Stimulated activated CD8-positive, alpha-beta memory T cell treated with anti-CD3 and anti-CD28 coated beads, Interleukin-7, amount 100 ng/mL, for 4 hours (primary cell): ENCODE measurements around the gene ZMIZ1.

ENCODE experiments used
- DNase-seq, 2 donors: peaks; one replicate each; pipeline ENCODE4 v3.0.0-alpha.2; 2020; ENCODE audit warnings: low read depth in 2 of 2

The ZMIZ1 gene

DNA sequence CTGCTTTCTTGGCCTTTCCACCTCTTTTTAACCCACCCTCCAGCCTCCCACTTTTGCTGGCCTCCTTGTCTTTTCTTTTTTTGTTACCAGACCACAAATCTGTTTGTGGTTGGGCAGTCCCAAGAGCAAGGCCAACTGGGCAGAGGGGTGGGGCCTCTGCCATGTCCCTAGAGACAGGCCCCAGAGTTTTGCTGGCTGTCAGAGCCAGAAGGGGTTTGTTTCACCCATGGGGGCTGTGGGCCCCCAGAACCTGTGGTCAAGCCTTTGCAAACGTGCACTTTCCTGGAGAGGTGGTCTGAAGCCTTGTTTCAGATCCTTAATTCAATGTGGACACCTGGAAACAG lies 10.3 kb downstream of the ZMIZ1 start:
- no peak for DNase-seq

DNA sequence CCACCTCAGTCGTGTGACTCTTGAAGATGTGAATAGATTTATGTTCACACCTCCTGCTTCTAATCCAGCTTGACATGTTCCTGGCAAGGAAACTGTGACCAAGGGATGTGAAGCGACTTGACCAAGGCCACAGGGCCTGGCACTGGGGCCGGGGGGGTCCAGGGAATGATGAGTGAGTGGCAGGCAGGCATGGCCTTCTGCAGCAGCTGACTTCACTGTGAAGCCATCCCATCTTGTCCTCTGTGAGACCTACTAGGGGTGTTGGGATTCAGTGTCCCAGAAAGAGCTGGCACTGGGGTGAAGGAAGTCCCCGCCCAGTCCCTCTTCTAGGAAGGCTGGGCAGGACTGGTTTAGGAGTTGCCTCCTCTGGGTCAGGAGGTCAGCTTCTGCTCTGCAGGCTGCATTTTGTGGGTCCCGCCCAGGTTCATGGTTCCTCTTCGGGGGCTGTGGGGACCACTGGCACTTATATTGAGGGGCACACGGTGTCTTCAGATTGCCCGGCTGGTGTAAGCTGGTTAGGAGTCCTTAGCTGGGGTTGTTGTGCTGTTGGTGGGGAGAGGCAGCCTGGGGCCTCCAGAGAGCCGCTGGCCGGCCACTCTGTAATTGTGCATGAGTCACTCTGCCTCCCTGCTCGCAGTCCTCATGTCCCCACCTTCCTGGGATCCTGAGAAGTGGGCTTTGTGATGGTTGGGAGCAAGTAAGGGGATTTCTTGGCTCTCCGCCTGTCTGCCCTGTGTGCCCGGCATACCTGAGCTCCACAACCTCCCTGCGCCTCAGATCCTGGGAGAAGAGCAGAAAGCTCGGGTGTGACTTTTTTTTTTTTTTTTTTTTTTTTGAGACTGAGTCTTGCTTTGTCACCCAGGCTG lies 11.0 kb downstream of the ZMIZ1 start:
- DNase-seq, result no peak

DNA sequence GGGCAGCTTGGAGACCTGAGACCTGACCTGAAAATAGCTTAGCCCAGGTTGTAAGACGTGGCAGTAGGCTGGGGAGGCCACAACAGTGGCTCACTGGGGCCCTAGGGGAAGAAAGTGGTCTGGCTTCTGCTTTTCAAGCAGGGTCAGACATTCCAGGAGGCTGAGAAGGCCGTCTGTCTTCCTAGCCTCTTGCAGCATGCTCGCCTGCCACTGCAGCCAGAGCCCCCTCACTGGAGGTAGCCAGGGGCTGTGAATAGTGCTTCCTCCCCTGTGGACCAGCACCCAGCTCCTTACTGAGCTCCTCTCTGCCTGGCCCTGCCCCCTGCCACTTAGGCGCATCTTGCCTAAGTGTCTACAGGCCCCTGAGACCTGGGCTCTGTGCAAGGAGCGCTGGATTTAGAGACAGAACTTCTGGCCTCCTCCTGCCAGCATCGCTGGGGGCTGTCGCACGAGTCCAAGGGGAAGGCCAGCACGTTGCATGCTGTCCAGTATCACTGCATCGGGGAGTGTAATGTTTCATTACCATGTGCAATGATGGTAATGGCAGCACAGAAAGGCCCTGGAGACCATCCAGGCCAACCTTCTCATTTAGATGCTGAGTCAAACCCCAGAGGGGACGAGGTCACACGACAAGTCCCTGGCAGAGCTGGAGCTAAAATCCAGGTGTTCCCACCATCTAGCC lies 12.7 kb downstream of the ZMIZ1 start:
- DNase-seq, result no peak

DNA sequence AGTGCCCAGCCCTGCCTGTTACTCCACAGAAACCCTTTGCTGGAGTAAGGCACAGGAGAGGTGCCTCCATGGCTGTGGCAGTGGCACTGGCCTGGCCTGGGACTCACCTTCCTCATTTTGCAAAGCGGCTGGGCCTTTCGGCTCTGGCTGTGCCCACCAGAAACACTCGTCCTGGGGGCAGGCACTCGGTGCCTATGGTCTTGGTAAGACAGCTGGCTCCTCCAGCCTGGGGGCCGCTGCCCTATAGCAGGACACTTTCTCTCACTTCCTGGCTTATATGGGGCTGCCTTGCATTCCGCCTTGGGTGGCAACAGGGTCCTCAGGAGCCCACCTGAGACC lies 13.2 kb downstream of the ZMIZ1 start:
- no peak for DNase-seq

DNA sequence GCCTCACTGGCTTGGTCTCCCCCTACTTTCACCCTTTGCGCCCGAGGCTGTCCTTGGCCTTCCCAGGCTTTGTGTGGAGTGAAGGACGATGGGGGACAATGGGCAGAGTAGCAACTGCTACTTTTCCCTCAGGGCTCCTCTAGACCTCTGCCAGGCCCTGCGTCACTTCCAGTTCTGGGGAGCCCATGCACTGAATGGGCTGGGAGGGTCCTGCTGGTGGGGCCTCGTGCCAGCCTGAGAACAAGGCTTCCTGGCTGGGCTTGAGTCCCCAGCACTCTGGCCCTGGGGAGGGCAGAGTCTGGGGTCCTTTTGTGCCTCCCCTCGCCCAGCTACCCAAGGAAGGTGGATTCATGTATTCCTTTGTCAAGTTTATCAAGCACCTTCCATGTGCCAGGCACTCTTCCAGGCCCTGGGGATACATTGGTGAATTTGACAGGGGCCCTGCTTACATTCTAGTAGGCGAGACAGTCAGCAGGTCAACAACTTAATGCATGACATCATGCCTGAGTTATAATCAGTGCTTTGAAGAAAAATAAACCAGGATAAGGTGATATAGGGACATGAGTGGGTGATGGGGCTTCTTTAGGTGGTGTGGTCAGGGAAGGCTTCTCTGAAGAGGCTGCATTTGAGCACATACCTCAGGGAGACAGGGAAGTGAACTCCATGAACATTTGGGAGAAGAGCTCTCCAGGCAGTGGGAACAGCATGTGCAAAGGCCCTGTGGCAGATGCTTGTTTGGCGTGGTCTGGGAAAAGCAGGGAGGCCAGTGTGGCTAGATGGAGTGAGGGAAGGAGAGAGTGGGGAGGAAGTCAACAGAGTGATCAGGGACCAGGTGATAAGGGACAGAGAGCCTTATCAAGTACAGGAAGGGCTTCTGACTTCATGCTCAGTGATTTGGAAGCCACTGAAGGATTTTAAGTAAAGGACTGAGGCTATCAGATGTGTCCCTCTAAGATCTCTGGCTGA lies 14.1 kb downstream of the ZMIZ1 start:
- no peak for DNase-seq

DNA sequence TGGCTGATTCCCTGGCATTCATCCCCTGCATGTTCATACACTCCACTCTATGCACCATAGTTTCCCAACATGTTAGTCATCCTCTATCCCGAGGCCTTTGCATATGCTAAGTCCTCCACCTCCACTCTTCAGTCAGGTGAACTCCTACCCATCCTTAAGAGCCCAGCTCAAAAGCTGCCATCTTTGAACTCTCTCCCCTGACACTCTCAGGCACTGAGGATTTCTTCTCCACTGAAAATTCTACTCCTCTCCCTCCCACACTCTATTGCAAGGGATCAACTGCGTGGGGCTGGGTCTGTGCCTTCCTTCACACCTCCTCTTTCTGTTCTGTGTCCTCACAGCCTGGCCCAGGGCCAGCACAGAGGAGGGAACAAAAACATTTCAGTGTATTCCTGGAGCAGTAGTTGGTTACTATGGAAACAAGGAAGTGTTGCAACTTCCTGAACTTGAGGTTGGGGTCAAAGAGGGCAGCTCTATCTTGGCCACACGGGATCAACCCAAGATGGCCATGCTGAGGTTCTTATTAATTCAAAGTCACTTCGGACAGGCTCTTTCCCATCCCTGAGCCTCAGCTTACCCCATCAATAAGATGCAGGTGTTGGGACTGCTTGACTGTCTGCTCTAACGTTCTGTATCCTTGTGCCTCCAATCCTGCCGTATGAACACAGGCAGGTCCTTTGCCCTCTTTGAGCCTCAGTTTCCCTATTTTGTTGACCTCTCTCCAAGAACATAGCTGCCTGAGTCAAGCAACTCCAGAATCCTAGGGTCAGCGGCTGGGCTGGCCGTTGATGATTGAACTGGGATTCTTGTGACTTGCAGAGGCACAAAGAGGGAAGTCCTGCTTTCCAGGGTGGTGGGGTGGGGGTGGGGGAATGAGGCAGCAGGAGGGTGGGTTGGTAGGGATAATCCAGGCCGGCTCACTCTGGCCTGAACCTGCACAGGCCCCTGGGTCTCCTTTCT lies 15.5 kb downstream of the ZMIZ1 start:
- no peak for DNase-seq

DNA sequence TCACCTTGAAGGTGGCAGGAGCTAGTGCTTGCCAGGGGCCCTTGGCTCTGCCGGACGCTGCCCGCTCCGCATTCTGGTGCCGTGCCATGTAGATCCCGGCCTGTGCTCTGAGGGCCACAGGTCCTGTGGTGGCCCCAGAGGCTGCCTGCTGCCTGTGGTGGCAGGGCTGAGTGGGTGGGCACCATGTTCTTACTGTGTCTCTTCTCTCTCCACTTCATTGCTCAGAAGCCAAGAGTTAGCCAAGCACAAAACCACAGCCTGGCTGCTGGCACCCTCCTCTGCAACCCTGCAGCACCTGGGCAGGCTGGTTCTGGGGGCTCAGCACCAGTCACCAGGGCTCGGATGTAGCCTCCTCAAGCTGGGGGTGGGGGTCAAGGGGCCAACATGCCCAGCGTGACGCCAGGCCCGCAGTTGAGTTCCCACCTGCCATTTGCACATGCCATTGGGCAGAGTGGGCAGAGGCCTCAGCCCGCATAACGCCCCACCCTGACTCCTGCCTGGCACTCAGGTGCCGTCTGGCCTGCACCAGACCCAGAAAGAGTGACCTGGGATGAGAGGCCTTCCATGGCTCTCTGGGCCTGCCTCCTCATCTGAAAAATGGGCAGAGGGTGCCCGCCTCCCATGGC lies 16.3 kb downstream of the ZMIZ1 start:
- DNase-seq, result no peak

DNA sequence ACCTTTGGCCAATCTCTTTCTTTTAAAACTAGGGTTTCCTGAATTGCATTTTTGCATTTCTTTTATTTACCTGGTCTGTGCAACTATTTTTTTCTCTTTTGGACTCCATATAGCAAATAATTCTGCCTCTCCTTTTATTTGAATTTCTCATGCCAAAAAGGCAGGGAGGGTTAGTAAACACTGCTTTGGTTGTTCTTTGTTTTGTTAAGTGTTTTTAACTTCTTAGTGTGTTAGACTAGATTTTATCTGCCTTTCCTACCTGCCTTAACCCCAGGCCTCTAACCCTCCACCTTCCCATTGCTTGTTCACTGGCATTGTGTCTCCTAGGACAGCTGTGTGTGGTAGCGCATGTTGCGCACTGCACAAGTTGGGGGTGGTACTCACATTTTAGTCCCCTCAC lies 18.1 kb downstream of the ZMIZ1 start:
- DNase-seq, result no peak

DNA sequence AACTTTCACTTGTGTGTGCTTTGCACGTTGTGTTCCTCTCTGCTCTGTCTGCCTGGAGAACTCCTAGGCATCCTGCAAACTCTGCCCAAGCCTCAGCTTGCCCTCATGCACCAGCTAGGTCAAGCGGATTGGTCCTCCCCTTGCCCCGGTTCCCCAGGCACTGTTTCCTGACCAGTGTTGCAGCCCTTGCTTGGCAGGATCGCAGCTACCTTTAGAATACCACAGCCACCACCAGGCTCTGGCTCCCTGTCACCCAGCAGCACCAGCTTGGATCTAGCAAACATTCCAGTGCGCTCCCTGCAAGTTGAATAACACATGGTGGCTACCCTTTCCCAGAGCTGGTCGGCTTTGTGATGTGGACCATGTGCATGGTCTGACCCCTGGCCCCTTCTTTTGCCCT lies 19.0 kb downstream of the ZMIZ1 start:
- no peak for DNase-seq

DNA sequence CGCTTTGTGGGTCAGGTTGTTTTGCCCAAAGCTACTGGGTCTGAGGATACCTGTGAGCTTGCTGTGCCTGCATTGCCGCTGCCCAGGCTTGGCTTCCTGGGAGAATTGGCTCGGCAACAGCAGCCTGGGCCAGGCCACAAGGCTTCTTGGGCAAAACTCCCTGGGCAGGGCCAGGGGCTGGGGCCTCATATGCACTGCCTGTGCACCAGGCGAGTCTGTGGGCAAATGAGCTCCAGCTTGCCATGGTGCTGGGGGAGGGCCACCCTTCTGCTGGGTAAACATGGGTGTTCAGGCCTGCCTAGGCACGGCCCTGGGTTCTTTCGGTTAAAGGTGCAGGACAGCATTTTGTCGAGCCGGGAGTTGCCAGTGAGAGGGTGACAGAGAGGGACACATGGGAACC lies 19.4 kb downstream of the ZMIZ1 start:
- no peak for DNase-seq

DNA sequence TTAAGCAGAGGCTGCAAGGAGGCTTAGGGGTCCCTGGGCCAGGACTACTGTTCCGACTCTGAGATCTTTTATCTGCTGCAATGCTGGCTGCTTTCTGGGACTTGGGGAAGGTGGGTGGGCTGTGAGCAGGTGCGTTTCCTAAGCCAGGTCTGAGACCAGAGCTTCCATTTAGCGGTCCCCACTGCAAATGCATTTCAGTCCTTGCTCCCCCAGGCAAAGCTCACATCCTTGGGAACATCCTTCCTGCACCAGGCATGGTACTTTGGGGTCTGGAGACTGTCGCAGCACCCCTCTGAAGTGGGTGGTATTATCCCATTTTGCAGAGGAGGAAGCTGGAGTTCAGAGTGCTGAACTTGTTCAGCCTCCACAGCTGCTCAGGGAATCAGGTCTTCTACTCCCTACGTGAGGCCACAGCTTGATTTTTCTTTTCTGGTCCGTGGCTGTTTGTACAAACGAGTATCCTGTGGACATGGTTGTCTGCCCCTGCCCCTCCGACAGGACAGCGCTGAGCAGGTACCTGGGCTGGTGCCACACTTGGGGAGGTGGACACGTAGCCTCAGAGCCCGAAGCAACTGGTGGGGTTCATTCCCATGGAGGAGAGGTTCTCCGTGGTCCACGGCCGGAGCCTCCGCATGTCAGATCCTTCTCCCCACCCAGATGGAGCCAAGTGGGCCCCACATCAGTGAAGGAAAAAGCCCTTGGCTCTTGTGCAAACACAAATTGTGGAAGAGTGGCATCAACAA lies 20.0 kb downstream of the ZMIZ1 start:
- no peak for DNase-seq

DNA sequence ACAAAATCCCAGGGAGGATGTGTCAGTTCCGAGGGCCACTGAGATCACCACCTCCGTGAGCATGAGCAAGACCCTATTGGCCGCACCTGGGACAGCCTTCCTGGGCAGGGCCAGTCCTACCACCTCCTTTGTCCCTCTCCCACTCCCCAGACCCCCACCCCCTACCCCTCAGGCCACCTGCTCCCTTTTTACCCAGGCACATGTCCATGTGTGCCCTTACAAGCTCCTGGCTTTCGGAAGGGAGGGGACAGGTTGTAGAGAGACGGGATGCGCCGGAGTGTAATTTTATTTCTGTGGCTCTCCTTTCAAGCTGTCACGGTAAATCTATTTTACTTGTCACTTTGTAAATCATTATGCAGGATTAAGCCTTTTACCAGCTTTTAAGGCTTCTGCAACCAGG lies 20.9 kb downstream of the ZMIZ1 start:
- DNase-seq, result no peak

DNA sequence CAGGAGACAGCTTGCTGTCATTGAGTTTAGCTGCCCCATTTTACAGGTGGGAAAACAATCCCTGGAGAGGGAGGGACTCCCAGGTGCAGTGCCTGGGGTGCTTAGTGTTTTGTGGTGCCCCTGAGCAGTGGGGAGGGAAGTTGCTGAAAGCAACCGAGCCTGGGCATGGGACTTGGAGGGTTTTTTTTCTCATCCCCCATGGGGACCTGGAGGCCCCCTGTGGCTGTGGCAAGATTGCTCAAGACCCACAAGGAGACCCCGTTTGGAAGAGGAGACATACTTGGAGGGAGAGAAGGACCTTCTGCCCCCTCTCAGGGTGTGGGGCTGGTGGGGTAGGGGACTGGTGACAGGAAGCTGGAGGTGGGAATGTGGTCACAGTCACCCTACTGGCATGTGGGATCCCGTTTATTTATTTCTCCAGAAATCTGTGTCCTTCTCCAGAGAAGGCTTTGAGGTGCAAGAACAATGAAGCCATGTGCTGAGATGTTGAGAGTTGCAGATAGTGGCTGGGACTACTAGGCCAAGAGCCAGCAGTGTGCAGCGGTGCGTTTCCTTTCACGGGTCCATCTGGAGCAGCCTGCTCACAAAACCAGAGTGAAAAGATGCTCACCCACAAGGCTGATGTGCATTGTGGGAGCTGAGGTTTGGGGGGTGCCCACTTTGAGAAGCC lies 21.5 kb downstream of the ZMIZ1 start:
- no peak for DNase-seq

DNA sequence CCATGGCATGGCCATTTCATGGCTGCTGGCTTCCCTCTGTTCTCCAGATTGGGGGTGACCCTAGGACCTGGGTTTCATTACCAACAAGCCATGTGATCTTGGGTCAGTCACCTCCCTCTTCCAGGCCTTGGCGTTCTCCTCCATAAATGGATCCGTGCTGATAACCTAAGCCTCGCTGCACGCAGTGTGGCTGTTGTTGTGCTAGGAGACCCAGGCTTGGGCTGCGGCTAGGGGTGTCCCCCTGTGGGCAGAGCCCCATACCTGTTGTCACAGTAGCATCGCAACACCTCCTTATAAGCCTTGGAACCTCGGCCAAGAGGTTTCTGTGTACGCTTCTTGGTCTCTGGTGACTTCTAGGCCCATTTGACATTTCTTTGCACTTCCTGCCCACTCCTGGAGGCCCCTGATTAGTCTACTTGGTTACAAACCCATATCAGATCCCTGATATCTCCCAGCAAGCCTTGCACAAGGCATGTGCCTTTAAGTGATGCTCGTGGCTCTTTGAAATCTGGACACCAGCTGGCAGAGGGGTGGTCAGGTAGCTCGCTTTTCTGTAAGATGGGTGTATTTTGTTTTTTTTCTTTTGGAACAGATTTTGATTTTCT lies 23.6 kb downstream of the ZMIZ1 start:
- no peak for DNase-seq

DNA sequence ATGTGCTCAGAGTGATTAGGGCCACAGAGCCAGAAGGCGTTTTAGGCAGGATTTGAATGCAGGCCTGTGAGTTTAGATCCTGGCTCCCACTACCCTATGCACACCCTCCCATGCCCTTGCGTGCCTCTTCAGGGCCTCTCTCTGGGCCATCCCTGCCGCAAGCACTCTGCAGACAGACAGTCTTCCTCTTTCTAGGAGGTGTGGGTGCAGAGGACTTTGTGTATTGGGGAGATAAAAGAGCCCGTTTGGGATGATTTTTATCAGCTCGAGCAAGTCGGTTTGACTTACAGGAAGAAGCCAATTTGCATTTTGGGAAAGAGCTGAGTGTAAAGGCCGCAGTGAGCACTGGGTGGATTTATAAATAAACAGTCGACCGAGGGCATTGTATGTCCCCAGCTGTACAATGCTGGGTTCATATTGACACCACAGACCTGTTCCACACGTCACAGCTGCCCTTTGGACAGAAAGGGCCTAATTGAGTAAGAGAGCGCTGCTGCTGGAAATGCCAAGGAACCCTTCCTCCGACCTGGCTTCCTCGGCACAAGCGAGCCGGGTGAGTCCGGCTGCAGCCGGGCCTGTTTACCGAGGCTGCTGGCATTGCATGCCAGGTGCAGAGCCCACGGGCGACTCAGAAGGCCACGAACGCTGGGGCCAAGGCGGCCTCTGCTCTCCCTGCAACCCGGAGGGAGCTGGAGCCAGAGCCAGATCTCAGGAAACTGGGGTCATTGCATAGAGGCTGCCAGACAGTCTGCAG lies 25.1 kb downstream of the ZMIZ1 start:
- DNase-seq, result no peak

DNA sequence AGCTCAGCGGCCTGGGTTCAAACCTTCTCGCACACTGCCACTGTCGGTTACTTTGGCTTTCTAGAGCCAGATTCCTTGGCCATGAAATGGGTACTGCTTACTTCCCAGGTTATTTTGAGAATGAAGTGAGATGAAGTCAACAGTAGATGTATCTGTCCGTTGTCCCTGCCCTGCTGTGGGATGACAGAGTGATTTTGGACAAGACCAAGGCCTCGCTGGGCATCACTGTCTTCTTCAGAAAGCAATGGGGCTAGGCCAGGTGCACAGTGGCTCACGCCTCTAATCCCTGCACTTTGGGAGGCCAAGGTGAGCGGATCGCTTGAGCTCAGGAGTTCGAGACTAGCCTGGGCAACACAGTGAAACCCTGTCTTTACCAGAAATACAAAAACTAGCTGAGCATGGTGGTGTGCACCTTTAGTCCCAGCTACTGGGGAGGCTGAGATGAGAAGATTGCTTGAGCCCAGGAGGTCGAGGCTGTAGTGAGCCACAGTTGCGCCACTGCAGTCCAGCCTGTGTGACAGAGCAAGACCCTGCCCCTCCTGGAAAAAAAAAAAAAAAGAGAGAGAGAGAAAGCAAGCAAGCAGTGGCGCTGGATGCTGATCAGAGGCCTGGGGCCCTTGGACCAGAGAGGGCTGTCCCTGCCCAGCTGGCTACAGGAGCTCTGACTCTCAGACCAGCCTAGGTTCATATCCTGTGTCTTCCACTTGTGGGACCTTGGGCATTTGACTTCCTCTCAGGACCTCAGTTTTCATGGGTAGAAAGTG lies 25.8 kb downstream of the ZMIZ1 start:
- DNase-seq, result no peak

DNA sequence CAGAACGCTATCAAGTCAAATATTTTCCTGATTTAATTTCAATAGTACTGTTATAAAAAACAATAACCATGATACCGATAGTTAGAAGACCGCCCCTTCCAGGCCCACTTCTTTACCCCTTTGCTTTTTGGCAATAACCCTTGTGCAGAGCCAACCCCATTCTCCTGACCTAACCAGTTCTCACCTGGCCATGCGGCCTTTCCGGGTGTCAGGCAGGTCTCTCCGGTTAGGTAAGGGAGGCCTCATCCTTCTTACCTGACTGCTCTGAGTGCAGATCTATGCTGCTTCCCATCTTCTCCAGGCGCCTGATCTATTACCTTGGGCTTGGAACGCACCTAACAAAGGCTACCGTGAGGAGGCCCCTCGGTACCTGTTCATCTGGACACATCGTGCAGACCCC lies 26.6 kb downstream of the ZMIZ1 start:
- DNase-seq, result no peak

DNA sequence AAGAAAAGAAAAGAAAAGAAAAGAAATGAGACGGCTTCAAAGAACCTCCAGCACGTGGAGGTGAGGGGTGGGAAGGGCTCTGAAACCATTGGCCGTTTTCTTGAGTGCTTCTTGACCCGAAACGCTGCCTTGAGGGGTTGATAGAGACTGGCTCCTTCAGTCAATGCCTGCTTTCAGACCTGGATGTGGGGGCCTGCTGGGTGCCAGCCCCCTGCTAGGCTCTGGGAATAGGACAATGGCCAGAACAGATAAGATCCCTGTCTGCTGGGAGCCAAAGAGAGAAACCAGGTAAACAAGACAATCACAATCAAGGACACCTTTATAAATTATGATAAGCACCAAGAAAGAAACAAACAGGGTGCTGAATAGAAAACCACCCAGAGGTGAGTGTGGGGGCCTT lies 27.7 kb downstream of the ZMIZ1 start:
- no peak for DNase-seq
